ENCODE measurements around the gene HIPK2. TPM values are rescaled to one million over a fixed set of nuclear protein-coding genes. Genes with fewer than 3 reads are reported as not detected.

HIPK2 gene
- total and polyA plus RNA-seq, 2 of the 4 experiments (the other 2 are of a cell fraction), result 22.0 to 27.1 TPM

- Histone ChIP-seq H3K27me3 (ENCODE audit: control insufficient read depth, insufficient read depth, low read length) (no peaks in the 10 kb centered on the region), H3K56ac (ENCODE audit: extremely low read depth, insufficient read depth, low read length) (no peak overlapping the region), H3K9me3 (ENCODE audit: control insufficient read depth, insufficient read depth, low read length) (no peaks in the 10 kb centered on the region), H2BK20ac (ENCODE audit: low read depth, low read length) (no peak overlapping the region), H3K4me2 (ENCODE audit: low read depth, low read length) (no peak overlapping the region), H4K20me1 (ENCODE audit: insufficient read depth, low read length) (peaks cover 22% of the 10 kb centered on the region; the same call in 1 of the 2 replicates), H4K5ac (ENCODE audit: low read depth, low read length) (no peak overlapping the region), H3K18ac (ENCODE audit: low read depth, low read length) (no peak overlapping the region), H3K79me1 (ENCODE audit: low read depth in 1 of 2, low read length in 2 of 2) (peaks cover 10 to 32% of the 10 kb centered on the region in 2 experiments; a peak in 3 of 4 replicates), H3K9me1 (ENCODE audit: insufficient read depth, low read length) (peaks cover 11% of the 10 kb centered on the region), H3K36me3 (ENCODE audit: control insufficient read depth, insufficient read depth, low read length) (peaks cover 76% of the 10 kb centered on the region), H4K8ac (ENCODE audit: low read depth in 2 of 2, low read length in 2 of 2) (no peak overlapping the region), H4K91ac (ENCODE audit: insufficient read depth, low read depth, low read length) (no peak overlapping the region), H3K4me3 (ENCODE audit: insufficient read depth, low read depth, low read length) (no peak overlapping the region), H3K9ac (ENCODE audit: low read depth, low read length) (no peak overlapping the region), H2BK5ac (ENCODE audit: low read depth, low read length, poor library complexity, severe bottlenecking) (no peak overlapping the region), H2AK5ac (ENCODE audit: low read depth, low read length) (no peak overlapping the region), H3K4me1 (ENCODE audit: control insufficient read depth, insufficient read depth, low read length) (peaks cover 2% of the 10 kb centered on the region; the same call in 1 of the 2 replicates), H2AFZ (replicated peaks; ENCODE audit: low read length, poor library complexity) (no peak overlapping the region), H3K14ac (replicated peaks; ENCODE audit: low read depth, low read length) (no peak overlapping the region), H2AK9ac (replicated peaks; ENCODE audit: low read depth, low read length, poor library complexity) (no peak overlapping the region), H3K23ac (ENCODE audit: low read depth, low read length) (no peak overlapping the region), H2BK15ac (ENCODE audit: low read depth, low read length) (no peak overlapping the region), H2BK120ac (ENCODE audit: low read depth, low read length) (no peak overlapping the region), H3K4ac (ENCODE audit: low read depth, low read length) (no peak overlapping the region), H3K27ac (ENCODE audit: insufficient read depth, low read length) (no peak overlapping the region)
- in situ Hi-C loops (cut with MboI; ENCODE audit: low sequenced_read_pairs) (no loop called here), intact Hi-C loops (cut with micrococcal nuclease) (no loop called here), dilution Hi-C loops (cut with HindIII; ENCODE audit: low sequenced_read_pairs, unreplicated experiment) (no loop called here)
- ChIA-PET CTCF (no interaction called here), POLR2A (ENCODE audit: unreplicated experiment) (no interaction called here)
- TF ChIP-seq RCOR1 (IDR thresholded peaks at IDR 0.05; ENCODE audit: insufficient replicate concordance, low read length) (no peak), RFX5 (IDR thresholded peaks at IDR 0.05; ENCODE audit: low read depth, low read length) (no peak), RAD21 (IDR thresholded peaks at IDR 0.05; ENCODE audit: low read length) (no peak), MXI1 (IDR thresholded peaks at IDR 0.05; ENCODE audit: borderline replicate concordance, low read depth, low read length) (no peak), CHD1 (IDR thresholded peaks at IDR 0.05; ENCODE audit: low read depth, low read length) (no peak)
- WGBS, 2 experiments (ENCODE audit: extremely low coverage in 2 of 2, insufficient read length in 1 of 2), result no CpG with 5 or more reads among the region's 5 CpGs
- ATAC-seq (ENCODE audit: low read depth), result no peak
- no peak for DNase-seq
- BruUV-seq (replicated peaks), result no TSS peak
Observed at GRCh38 chr7:139595806-139596205, 182.0 kb downstream of the HIPK2 start.

All from IMR-90 (cell line).